Right atrium auricular region (tissue), 2 donors: ENCODE data around the gene MAGI1. TPM values are rescaled to one million over a fixed set of nuclear protein-coding genes. Genes with fewer than 3 reads are reported as not detected.
"Not testable (repeated sequence)": the region's sequence is repeated elsewhere in the genome, so short reads cannot be mapped to it uniquely, and the experiment has no call there.

Experiments used
- DNase-seq: peaks from one replicate; pipeline ENCODE4 v3.0.0-alpha.2; 2019; ENCODE audit warnings: low spot score
- H3K27ac ChIP-seq, 2 donors: fragments of 200-600 bp; sonication (generic); 1 replicate in 1 of 2; 2 replicates in 1 of 2; pipeline ENCODE4 v1.5.1; 2016 to 2019
- H3K27me3 ChIP-seq, 2 donors: fragments of 200-600 bp; sonication (generic); one replicate each; pipeline versions ENCODE4 v1.5.1 to v1.6.0; 2017 to 2019
- H3K36me3 ChIP-seq: fragments of 200-600 bp; sonication (generic); one replicate; pipeline ENCODE4 v1.5.1; 2016
- H3K4me1 ChIP-seq, 2 donors: fragments of 200-600 bp; sonication (generic); one replicate each; pipeline versions ENCODE4 v1.5.1 to v1.6.0; 2017 to 2019
- H3K4me3 ChIP-seq, 2 donors: fragments of 200-600 bp; sonication (generic); 1 replicate in 1 of 2; 2 replicates in 1 of 2; pipeline ENCODE4 v1.5.1; 2017 to 2019; ENCODE audit warnings: mild to moderate bottlenecking in 1 of 2, moderate library complexity in 1 of 2
- H3K9me3 ChIP-seq, 2 donors: fragments of 200-600 bp; sonication (generic); one replicate each; pipeline ENCODE4 v1.5.1; 2019
- total RNA-seq, 2 donors: library from RNA; depleted of rRNA; stranded (reverse); fragments of >200 nt; gene quantifications; one replicate each; pipeline ENCODE4 v1.1.0, GENCODE V29; 2016
- TF ChIP-seq, protein P1 (sequence below), 2 donors: fragments of 200-600 bp; sonication (generic); IDR thresholded peaks; one replicate each; pipeline ENCODE4 v1.5.1; 2019; ENCODE audit warnings: antibody characterized with exemption in 2 of 2

The MAGI1 gene
- total RNA-seq, 2 donors from 2014 or later: 28.5 to 34.8 TPM

DNA sequence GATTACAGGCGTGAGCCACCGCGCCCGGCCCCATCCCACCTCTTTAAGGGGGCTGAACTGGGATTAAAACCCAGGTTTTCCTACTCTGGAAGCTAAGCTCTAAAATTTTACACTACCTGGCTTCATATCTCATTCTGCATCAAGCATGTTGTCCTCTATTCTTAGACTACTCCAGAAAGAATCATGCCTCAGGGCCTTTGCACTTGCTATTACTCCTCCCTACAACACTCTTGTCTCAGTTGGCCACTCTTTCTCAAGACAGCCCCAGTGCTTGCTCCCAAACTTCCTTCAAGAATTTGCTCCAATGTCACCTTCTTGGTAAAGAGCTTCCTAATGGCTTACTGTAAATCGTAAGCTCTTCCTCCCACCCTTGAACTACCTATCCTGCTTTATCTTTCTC, 521.7 kb downstream of the MAGI1 start:
- DNase-seq: no peak
- H3K36me3 ChIP-seq: no peaks in the 10 kb centered on the region
- H3K27me3 ChIP-seq: no peaks in the 10 kb centered on the region
- no peaks in the 10 kb centered on the region for H3K9me3 ChIP-seq
- TF ChIP-seq, protein P1, sequence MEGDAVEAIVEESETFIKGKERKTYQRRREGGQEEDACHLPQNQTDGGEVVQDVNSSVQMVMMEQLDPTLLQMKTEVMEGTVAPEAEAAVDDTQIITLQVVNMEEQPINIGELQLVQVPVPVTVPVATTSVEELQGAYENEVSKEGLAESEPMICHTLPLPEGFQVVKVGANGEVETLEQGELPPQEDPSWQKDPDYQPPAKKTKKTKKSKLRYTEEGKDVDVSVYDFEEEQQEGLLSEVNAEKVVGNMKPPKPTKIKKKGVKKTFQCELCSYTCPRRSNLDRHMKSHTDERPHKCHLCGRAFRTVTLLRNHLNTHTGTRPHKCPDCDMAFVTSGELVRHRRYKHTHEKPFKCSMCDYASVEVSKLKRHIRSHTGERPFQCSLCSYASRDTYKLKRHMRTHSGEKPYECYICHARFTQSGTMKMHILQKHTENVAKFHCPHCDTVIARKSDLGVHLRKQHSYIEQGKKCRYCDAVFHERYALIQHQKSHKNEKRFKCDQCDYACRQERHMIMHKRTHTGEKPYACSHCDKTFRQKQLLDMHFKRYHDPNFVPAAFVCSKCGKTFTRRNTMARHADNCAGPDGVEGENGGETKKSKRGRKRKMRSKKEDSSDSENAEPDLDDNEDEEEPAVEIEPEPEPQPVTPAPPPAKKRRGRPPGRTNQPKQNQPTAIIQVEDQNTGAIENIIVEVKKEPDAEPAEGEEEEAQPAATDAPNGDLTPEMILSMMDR (IDR thresholded peaks at IDR 0.05): no peak
- H3K4me3 ChIP-seq: no peak overlapping the region
- no peak overlapping the region for H3K27ac ChIP-seq
- no peaks in the 10 kb centered on the region for H3K4me1 ChIP-seq

DNA sequence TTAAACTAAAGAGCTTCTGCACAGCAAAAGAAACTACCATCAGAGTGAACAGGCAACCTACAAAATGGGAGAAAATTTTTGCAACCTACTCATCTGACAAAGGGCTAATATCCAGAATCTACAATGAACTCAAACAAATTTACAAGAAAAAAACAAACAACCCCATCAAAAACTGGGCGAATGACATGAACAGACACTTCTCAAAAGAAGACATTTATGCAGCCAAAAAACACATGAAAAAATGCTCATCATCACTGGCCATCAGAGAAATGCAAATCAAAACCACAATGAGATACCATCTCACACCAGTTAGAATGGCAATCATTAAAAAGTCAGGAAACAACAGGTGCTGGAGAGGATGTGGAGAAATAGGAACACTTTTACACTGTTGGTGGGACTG, 524.4 kb downstream of the MAGI1 start:
- not testable (repeated sequence) for H3K9me3 ChIP-seq, H3K4me1 ChIP-seq, H3K36me3 ChIP-seq, DNase-seq, H3K27me3 ChIP-seq, H3K27ac ChIP-seq, H3K4me3 ChIP-seq

DNA sequence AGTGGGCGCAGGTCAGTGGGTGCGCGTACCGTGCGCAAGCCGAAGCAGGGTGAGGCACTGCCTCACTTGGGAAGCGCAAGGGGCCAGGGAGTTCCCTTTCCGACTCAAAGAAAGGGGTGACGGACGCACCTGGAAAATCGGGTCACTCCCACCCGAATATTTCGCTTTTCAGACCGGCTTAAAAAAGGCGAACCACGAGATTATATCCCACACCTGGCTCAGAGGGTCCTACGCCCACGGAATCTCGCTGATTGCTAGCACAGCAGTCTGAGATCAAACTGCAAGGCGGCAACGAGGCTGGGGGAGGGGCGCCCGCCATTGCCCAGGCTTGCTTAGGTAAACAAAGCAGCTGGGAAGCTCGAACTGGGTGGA, 529.3 kb downstream of the MAGI1 start:
- H3K36me3 ChIP-seq, H3K9me3 ChIP-seq, H3K27me3 ChIP-seq, H3K4me1 ChIP-seq, DNase-seq: not testable (repeated sequence)
- H3K4me3 ChIP-seq: peak overlapping the region in 1 of 2 donors; percentile 24
- peak overlapping the region in 1 of 2 donors; percentile 54 for H3K27ac ChIP-seq

DNA sequence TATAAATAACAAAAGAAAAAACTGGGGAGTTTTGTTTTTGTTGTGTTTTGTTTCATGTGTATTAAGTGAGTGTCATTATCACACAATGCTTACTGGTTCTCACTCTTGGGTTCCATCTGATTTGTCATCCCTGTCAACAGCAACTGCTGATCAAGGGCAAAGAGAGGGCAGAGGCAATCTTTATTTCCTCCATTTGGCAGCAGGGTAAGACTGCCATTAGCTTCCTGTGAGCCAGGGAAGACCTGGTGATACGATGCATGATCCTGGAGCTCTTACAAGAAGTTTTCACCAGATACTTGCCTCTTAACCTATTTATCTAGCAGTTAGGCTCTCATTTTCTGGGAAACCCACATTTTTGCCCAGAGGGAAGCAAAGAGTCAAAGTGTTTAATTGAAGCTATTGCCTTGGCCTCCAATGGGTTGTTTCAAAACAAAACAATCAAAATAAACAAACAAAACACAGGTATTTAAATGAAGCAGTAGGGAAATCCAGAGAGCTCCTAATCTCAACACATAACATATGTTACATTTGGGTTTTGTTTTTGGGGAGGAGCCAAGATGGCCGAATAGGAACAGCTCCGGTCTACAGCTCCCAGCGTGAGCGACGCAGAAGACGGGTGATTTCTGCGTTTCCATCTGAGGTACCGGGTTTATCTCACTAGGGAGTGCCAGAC, 529.8 kb downstream of the MAGI1 start:
- peak overlapping the region in 1 of 2 donors; percentile 24 for H3K4me3 ChIP-seq
- H3K9me3 ChIP-seq: no peaks in the 10 kb centered on the region
- no peaks in the 10 kb centered on the region for H3K27me3 ChIP-seq
- no peaks in the 10 kb centered on the region for H3K4me1 ChIP-seq
- H3K27ac ChIP-seq: peak overlapping the region; percentile 1 to 54
- H3K36me3 ChIP-seq: no peaks in the 10 kb centered on the region
- no peak for DNase-seq
- TF ChIP-seq, protein P1 (IDR thresholded peaks at IDR 0.05): no peak

DNA sequence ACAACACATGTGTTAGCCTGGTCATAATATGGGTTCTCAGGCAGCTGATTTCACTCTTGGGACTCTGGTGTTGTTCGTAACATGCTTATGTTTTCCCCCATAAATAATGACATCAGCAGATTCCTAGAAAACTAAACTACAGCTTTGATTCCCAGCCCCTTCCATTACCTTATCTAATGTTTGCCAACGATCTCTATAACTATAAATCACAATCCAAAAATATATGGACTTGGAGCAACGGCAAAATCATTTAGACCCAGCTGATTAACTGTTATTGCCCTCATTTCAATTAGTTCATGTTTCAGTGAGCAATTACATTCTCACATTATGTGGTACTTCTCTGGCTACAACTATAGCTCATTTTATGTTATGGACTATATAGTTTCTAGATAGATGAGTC, 531.3 kb downstream of the MAGI1 start:
- no peaks in the 10 kb centered on the region for H3K9me3 ChIP-seq
- TF ChIP-seq, protein P1 (IDR thresholded peaks at IDR 0.05): no peak
- H3K4me1 ChIP-seq: no peaks in the 10 kb centered on the region
- no peak overlapping the region for H3K27ac ChIP-seq
- H3K4me3 ChIP-seq: no peak overlapping the region
- DNase-seq: no peak
- no peaks in the 10 kb centered on the region for H3K36me3 ChIP-seq
- H3K27me3 ChIP-seq: no peaks in the 10 kb centered on the region

DNA sequence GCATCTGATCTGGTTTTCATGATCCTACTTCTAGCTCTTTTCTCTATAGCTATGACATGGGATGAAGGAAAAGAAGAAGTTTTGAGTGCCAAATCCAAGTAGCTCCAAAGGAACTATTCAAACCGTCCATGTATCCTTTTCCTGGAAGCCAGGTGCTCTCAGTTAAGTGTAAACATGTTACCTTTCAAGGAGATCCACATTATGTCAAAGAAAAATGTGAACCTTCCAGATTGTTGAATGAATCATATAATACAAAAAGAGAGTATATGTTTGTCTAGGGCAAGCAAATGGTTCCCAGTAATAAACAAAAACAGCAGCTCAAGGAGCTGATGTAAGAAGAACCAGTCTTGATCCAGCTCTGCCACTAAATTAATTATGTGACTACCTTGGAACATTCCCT, 534.9 kb downstream of the MAGI1 start:
- no peaks in the 10 kb centered on the region for H3K4me1 ChIP-seq
- H3K36me3 ChIP-seq: no peaks in the 10 kb centered on the region
- TF ChIP-seq, protein P1 (IDR thresholded peaks at IDR 0.05): no peak
- no peak for DNase-seq
- no peaks in the 10 kb centered on the region for H3K9me3 ChIP-seq
- no peak overlapping the region for H3K27ac ChIP-seq
- H3K4me3 ChIP-seq: no peak overlapping the region
- no peaks in the 10 kb centered on the region for H3K27me3 ChIP-seq

DNA sequence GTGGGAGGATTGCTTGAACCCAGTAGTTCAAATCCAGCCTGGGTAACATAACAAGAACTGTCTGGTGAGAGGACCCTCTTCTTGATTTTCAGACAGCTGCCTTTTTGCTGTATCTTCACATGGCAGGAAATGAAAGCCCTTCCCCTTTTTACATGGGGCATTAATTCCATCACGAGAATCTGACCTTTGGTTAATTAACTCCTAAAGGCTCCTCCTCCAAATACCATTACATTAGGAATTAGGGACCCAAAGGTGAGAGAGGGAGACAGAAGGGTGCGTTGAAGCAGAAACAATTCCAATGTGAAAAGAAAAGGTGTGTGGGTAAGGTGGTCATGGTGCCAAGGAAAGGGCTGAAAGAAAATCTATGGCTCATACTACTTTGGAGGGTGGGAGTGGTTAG, 536.2 kb downstream of the MAGI1 start:
- Histone ChIP-seq H3K9me3 (no peaks in the 10 kb centered on the region), H3K27ac (no peak overlapping the region), H3K4me3 (no peak overlapping the region), H3K4me1 (no peaks in the 10 kb centered on the region), H3K27me3 (no peaks in the 10 kb centered on the region), H3K36me3 (no peaks in the 10 kb centered on the region)
- TF ChIP-seq, protein P1 (IDR thresholded peaks at IDR 0.05): no peak
- no peak for DNase-seq
